H1 (cell line): ENCODE measurements around the gene MYL3. TPM values are rescaled to one million over a fixed set of nuclear protein-coding genes. Genes with fewer than 3 reads are reported as not detected.

Experiments
- BRCA1 ChIP-seq: IDR thresholded peaks from 2 replicates; pipeline ENCODE4 v1.6.1; 2012; ENCODE audit warnings: low read depth, low read length, improper control_type of control experiment
- CBX5 ChIP-seq: fragments of 300-800, 300-1000 bp; sonication (generic); IDR thresholded peaks from 2 replicates; pipeline ENCODE4 v1.7.1; 2016; ENCODE audit warnings: antibody characterized with exemption, low read length, low read depth
- CHD2 ChIP-seq: IDR thresholded peaks from 2 replicates; pipeline ENCODE4 v1.6.1; 2012; ENCODE audit warnings: low read length, improper control_type of control experiment
- JUN ChIP-seq: IDR thresholded peaks from 2 replicates; pipeline ENCODE4 v1.6.1; 2011; ENCODE audit warnings: low read depth, mild to moderate bottlenecking, improper control_type of control experiment, low read length
- NRF1 ChIP-seq: IDR thresholded peaks from 2 replicates; pipeline ENCODE4 v1.6.1; 2011; ENCODE audit warnings: mild to moderate bottlenecking, low read depth, low read length, improper control_type of control experiment
- SP1 ChIP-seq: IDR thresholded peaks from 2 replicates; pipeline ENCODE4 v1.6.1; 2011; ENCODE audit warnings: low read depth, low read length
- YY1 ChIP-seq: IDR thresholded peaks from 2 replicates; pipeline ENCODE4 v1.6.1; 2011; ENCODE audit warnings: low read depth, mild to moderate bottlenecking, low read length
- polyA plus RNA-seq, 7 experiments: library from polyadenylated mRNA; depleted of rRNA in 3 of 7; stranded (reverse) in 5 of 7; unstranded in 2 of 7; fragments of >200 nt in 5 of 7; fragments of 200-250 nt in 2 of 7; gene quantifications; 1 replicate in 5 of 7; 2 replicates in 1 of 7; 4 replicates in 1 of 7; pipeline versions ENCODE4 v1.2.1 to v1.2.3, GENCODE V29; 2011 to 2013; ENCODE audit warnings: missing spikeins in 2 of 7, mixed read lengths in 2 of 7
- total RNA-seq: library from RNA; stranded (reverse); fragmentation: NEBNext Ultra II Directional; extraction: Animal tissue kit (Norgen Biotek cat#: 25700); gene quantifications from 2 replicates; pipeline ENCODE4 v1.2.1, GENCODE V29; 2021
- TF ChIP-seq, protein P1 (sequence below): IDR thresholded peaks from 2 replicates; pipeline ENCODE4 v1.6.1; 2011; ENCODE audit warnings: low read length, improper control_type of control experiment

MYL3 gene
- total and polyA plus RNA-seq, 2 of the 8 experiments (the other 6 are each of a cell fraction or from before 2014, with no cell fraction given) = 0.06 TPM; not detected in 1

GRCh38 chr3:46860810-46861604 lies 2.2 kb downstream of the MYL3 start (continued):
- TF ChIP-seq, protein P1, sequence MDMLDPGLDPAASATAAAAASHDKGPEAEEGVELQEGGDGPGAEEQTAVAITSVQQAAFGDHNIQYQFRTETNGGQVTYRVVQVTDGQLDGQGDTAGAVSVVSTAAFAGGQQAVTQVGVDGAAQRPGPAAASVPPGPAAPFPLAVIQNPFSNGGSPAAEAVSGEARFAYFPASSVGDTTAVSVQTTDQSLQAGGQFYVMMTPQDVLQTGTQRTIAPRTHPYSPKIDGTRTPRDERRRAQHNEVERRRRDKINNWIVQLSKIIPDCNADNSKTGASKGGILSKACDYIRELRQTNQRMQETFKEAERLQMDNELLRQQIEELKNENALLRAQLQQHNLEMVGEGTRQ = no peak
- TF ChIP-seq NRF1 (no peak), SP1 (no peak), JUN (no peak), BRCA1 (no peak), CHD2 (no peak), CBX5 (no peak), YY1 (no peak)
